Activated CD8-positive, alpha-beta memory T cell treated with anti-CD3 and anti-CD28 coated beads, Interleukin-2, amount 50 U/mL, for 1 hour (primary cell): ENCODE measurements around the gene KRTAP10-8.
"Not testable (repeated sequence)": the region's sequence is repeated elsewhere in the genome, so short reads cannot be mapped to it uniquely, and the experiment has no call there.

Source experiments
- DNase-seq: peaks from one replicate; pipeline ENCODE4 v3.0.0-alpha.2; 2020; ENCODE audit errors: extremely low read depth

The KRTAP10-8 gene

DNA sequence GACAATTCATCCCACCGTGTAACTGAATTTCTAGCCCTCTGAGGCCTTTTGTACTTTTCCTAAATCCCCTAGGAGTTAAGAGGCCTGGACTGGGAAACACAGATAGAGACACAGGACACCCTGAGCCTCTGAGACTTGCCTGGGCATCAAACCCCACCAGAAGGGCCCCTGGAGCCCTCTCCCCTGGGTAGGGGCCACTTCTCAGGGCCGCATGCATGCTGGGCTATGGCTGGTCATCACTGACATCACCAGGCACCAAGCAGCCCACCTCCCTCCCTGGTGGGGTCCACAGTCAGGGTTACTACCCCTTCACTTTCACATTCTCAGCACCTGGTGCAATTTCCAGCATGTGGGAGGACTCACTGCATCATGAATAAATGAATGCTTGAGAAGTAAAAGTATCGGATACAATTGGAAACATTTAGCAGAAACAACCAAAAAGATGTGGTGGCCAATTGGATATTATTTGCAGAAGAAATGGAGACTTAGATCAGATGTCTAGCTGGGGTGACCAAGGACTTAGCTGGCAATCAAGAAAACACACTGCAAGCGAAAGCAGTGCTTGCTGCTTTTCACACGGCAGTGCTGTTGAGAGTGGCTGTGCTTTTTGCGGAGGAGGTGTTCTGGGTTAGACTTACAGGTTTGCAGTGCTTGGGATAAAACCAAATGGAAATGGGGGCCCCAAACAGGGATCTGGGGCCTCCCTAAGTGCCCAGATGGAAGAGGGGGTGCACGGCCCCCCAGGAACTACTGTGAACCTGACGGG, 12.4 kb upstream of the KRTAP10-8 start:
- DNase-seq = no peak

DNA sequence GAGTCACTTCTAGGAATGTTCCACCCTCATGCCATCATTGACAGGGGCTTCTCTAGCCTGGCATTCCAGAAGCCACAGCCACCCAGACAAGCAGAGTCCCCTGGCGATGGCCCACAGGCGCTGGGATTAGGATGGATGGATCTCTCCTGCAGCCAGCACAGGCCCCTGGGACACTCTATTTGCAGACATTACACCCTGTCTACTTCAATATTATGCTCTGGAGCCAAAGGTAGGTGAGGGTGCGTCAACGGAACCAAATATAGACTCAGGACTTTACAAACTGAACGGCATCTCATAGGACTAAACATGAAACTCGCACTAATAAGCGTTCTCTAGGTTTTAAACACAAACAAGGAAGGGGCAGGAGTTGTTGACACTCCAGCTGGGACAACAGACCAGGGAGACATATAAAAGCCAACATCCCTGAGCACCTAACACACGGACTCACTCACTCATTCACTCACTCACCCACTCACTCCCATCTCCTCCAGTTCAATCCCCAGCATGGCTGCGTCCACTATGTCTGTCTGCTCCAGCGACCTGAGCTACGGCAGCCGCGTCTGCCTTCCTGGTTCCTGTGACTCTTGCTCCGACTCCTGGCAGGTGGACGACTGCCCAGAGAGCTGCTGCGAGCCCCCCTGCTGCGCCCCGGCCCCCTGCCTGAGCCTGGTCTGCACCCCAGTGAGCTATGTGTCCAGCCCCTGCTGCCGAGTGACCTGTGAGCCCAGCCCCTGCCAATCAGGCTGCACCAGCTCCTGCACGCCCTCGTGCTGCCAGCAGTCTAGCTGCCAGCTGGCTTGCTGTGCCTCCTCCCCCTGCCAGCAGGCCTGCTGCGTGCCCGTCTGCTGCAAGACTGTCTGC, 11.5 kb upstream of the KRTAP10-8 start, which contains the start of gene KRTAP10-7:
KRTAP10-7 (plus strand) TSS at position 480 of the 861 bp plus-strand sequence; CDS start at position 505, 25 bp downstream.
- DNase-seq = not testable (repeated sequence)

DNA sequence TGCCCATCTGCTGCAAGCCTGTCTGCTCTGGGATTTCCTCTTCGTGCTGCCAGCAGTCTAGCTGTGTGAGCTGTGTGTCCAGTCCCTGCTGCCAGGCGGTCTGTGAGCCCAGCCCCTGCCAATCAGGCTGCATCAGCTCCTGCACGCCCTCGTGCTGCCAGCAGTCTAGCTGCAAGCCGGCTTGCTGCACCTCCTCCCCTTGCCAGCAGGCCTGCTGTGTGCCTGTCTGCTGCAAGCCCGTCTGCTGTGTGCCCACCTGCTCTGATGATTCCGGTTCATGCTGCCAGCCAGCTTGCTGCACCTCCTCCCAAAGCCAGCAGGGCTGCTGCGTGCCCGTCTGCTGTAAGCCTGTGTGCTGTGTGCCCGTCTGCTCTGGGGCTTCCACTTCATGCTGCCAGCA, 10.8 kb upstream of the KRTAP10-8 start:
- DNase-seq = not testable (repeated sequence)

DNA sequence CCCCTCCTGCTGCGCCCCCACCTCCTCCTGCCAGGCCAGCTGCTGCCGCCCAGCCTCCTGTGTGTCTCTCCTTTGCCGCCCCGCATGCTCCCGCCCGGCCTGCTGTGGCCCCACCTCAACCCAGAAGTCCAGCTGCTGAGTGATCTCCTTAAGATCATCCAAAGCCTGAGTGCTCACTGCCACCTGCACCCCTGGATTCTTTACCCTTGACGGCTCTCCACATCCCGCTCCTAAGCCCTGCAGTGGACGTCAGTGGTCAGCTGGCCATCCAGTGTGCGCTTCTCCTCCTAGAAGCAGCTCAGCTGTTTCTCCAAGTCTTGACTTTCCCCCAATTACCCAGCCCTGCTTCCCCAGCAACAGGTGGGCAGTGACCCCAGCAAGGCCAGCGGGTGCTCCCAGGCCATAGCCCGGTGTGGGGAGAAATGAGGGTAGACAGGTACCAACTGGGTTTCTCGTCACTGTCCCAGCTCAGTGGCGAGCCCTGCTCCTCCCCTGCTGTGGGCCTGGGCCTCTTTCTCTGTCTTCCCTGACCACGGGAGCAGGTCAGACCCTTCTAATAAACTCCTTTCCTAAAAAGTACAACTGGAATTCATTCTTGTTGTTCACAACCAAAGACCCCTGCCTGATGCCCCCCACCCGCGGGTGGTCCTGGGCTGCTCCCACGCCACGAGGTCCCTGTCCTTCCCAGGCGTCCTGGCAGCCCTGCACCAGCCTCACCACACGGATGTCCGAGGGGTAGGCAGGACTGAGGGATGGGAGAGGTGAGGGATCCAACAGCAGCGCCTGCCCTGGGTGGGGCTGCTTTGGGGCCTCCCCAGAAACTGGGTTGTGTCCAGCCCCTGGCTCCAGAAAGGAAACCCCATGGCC, 10.1 kb upstream of the KRTAP10-8 start:
- no peak for DNase-seq

DNA sequence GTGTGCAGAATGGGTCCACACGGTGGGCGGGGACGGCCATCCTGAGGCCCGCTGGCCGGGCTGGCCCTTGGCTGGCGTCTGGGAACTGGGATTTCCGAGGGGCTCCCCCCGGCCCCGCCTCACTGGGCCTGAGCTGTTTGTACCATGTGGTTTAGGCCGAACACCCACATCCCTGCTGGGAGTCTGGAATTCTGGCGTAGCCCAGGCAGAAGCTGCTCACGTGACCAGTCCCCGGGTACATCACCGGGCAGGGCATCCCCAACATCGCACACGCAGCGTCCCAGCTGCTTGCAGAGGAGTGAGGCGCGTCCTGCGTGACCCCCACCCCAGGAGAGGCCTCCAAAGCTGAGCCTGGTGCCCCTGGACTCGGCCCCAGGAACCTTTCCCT, 9.4 kb upstream of the KRTAP10-8 start:
- DNase-seq = no peak

DNA sequence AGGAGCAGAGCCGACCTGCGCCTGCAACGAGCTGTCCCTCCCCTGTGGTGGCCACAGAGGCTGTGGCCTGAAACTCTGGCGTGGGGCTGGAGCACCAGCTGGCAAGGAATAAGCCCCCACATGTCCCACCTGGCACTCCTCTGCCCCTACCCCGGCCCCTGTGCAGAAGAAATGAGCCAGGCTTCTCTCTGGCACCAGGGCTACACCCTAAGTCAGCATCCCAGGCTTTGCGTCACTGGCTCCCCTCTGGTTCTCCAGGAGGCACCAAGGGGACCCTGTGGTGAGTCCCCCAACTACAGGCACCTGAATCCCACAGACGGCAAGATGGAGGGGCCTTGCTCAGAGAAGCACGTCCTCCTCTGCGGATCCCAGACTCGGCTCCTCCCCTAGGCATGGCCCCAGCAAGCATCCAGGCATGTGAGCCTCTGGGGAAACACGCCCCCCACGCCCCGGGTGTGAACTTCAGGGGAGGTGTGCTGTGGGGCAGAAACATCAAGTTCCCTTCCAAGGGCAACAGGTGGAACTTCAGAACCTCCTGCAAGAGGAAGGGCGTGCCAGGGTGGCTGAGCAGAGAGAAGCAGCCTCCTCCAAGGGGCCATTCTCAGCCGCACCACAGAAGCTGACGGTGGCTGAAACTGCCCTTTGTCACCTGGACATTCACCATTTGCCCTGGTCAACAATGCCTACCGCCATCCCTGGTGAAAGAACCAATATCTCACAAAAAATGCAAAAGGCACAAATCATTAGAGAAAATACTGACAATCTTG, 8.6 kb upstream of the KRTAP10-8 start:
- DNase-seq = no peak

DNA sequence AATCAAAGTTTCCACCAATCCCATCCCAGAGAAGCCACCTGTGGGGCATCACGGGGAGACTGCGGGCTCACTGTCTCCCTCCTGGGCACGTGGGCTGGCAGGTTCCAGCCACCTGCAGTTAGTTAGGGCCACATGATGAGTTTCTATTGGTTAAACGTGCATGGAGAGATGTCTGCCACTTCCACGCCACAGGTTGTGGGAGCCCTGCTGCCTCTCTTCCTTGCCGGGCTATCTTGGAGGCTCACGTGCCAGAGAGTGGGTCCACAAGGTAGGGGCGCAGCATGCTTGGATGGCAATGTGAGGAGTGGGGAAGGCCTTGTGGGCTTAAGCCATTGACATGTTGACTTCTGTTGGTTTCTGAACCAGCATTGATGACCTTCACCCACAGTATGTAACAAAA, 8.0 kb upstream of the KRTAP10-8 start:
- DNase-seq = no peak

DNA sequence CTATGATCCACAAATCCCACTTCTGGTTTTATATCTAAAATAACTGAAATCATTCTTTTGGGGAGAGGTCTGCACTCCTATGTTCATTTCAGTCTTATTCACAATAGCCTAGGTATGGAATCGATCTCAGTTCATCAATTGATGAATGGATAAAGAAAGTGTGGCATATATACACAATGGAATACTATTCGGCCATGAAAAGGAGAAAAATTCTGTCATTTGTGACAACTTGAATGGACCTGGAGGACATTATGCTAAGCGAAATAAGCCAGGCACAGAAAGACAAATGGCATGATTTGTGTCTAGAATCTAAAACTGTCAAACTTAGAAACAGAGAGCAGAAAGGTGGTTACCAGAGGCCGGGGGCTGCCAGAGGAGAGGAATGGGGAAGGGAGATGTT, 5.4 kb upstream of the KRTAP10-8 start:
- DNase-seq = no peak

DNA sequence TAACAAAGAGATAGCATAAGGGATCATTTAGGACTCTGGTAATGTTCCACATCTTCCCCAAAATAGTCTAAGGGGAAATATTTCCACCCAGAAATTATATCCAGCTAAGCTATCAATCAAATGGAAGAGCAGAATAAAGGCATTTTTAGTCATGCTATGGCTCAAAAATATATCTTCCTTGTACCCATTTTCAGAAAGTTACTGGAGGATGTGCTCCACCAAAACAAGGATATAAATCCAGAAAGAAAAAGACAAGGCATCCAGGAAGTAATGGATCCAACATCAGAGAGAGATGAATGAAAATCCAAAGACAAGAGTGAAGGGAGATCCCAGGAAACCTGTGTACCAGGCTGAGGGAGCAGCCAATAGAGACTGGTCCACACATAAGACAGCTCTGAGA, 2.7 kb upstream of the KRTAP10-8 start:
- DNase-seq = no peak

DNA sequence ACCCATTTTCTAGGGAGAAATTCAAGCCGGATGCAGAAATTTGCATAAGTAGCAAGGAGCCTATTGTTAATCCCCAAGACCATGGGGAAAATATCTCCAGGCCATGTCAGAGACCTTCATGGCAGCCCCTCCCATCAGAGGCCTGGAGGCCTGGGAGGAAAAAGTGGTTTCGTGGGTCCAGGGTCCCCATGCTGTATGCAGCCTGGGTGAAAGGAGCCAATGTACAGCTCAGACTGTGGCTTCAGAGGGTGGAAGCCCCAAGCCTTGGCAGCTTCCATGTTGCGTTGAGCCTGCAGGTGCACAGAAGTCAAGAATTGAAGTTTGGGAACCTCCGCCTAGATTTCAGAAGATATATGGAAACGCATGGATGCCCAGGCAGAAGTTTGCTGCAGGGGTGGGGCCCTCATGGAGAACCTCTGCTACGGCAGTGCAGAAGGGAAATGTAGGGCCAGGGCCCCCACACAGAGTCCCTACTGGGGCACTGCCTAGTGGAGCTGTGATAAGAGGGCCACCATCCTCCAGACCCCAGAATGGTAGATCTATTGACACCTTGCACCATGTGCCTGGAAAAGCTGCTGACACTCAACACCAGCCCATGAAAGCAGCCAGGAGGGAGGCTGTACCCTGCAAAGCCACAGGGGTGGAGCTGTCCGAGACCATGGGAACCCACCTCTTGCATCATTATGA, 1.6 kb upstream of the KRTAP10-8 start:
- DNase-seq = not testable (repeated sequence)

DNA sequence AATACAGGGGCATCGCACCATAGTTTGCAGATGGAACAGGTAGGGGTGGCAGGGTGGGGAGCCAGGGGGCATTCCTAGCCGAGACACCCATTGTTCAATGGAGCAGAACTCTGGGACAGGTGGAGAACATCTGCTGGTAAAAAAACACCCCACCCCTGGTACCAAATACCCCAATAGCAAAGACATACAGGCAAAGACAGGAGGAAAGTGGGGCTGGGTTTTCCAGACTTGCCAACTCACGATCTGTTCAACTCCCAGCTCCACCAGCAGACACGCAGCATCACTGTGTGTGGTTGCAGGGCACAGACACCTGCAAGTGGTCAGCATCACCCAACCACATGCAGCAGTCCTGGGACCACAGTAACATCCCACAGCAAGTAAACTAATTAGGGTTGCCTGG, 328 bp upstream of the KRTAP10-8 start:
- no peak for DNase-seq

DNA sequence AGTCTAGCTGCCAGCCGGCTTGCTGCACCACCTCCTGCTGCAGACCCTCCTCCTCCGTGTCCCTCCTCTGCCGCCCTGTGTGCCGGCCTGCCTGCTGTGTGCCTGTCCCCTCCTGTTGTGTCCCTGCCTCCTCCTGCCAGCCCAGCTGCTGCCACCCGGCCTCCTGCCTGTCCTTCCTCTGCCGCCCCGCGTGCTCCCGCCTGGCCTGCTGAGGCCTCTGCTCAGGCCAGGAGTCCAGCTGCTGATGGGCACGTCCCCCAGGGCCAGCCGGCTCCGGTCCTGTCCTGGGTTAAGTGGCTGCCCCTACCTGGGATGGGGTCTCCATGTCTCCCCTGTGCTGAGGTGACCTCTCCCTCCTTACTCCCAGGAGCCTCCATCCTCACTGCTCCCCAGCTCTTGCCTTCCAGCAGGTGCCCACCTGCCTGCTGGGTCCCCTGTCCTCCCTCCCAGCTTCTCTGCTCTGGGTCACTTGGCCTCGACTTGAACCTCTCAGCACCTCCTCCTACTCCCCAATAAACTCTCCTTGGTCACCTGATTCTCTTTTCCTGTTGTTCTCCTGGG, 870 bp downstream of the KRTAP10-8 start:
- no peak for DNase-seq

DNA sequence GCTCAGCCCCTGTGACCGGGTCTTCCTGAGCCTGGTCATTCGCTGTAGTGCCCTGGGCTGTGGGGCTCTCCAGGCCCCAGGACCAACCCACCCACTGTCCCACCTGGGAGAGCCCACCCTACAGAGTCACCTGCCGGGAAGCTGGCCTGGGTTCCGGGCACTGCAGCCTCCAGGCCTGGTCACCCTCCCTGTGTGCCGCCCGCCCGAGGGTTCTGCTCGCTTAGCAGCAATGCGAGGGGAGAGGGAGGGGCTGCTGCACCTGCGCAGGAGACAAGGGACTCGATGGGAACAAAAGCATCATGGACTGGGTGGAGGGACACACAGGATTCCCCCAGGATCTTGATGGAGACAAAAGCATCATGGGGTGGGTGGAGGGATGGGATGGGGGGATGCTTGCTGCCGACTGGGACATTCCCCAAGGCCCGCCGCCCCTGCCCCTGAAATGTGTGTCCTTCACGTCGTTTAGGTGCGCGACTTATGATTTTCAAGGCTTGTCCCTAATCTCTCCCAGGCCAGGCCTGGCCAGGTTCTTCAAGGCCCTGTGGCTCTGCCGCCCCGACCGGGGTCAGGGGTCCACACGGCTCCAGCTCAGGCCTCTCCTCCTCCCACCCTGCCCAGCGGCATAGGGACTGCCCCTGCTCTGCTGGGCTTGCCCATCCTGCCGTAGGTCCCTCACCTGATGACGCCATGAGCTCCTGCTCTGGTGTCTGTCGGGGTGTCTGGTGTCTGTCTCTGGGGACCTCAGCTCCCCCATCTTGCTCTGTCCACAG, 1.7 kb downstream of the KRTAP10-8 start:
- DNase-seq = no peak

DNA sequence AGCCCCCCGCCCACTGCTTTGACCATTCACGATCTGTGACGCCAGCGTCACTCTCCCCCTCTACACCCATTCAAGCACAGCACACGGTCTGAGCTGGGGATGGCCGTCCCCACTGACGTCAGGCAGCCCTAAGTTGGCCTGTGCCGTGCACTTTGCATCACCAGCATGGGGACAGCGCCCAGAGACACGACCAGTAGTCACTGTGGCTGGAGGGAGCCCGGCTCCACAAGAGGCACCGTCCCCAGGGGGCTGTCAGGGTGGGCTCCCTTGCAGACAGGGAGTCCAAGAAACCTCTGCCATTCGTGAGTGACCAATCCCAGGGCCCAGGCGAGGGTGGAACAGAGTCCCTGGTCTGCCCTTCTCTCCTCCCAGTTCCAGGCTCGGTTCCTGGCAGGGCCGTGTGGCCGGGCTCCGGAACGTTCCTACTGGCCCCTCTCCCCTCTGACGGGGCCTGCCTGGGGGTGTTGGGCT, 2.3 kb downstream of the KRTAP10-8 start:
- DNase-seq = no peak

DNA sequence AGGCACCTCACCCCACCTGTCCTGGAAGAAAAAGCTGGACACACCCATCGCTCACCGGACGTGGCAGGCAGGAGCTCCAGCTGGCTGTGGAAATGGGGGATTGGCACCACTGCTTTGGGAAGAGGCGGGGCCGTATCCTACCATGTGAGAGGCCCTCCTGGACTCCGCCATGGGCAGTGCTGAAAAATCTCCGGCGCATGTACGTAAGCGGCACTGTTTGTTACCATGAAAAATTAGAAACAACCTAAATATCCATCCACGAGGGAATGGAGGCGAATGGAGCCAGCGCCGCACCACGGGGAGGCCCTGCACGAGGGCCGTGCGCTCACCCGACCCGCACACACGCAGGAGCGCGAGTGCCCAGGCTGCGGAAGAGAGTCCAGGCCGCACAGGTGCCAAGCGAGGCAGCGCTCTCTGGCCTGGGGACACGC, 3.1 kb downstream of the KRTAP10-8 start:
- DNase-seq = no peak

DNA sequence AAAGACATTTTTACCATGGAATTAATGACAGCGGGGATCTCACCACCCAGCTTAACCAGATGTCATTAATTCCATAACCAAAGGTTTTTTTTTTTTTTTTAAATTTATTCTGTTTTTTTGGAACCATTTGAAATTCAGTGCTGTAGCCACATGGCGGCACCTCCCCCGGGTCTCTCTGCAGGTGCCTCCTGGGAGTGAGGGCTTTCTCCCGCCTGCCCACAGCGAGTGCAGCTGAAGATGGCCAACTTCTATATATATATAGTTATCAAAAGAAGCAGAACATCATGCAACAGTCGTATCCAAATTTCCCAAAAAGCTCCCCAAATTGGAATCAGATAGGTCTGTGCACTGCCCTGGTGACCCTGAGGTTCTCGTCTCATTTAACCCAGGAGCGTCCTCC, 3.6 kb downstream of the KRTAP10-8 start:
- DNase-seq = no peak

DNA sequence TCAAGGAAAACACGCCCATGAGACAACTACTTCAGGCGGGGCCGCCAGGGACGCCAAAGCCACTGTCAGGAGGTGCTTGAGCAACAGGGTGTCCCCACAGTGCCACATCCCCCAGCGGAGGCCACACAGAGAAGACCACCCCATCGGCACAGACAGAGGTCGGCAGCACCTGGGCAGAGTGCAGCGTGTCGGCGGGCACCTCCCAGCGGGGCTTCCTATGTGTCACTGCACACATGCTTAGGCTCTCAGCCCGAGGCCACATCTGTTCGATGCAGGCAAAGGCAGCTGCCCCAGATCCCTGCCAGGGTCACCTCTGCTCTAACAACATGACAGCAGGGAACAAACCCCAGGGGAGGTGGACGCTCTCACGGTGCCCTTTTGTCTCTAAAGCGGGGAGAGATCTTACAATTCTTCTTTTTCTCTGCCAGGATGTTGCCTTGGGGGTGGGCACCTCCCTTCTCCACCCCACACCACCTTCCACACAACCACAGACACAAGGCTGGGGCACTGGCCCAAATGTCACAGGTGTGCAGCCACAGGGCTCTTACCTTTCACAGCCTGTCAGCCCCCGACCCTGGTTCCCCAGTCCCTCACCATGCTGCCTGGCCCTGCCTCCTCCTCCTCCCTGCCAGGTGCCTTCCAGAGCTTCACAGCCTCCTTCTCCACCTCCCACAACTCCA, 4.2 kb downstream of the KRTAP10-8 start:
- DNase-seq = no peak

DNA sequence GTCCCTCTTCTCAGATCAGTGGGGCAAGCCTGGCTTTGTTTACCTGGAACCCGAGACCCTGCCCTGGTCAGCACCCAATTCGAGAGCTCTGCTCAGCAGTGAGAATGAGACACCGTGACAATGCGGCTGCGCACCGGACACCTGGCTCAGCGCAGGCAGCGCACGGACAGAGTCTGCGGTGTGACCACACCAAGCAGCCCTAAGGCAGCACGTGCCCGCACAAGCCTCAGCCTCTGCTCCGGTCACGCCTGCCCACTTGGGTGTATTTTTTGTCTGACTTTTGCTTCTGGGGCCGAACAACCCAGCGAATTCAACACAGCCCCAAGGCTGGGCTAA, 4.7 kb downstream of the KRTAP10-8 start:
- DNase-seq = no peak

DNA sequence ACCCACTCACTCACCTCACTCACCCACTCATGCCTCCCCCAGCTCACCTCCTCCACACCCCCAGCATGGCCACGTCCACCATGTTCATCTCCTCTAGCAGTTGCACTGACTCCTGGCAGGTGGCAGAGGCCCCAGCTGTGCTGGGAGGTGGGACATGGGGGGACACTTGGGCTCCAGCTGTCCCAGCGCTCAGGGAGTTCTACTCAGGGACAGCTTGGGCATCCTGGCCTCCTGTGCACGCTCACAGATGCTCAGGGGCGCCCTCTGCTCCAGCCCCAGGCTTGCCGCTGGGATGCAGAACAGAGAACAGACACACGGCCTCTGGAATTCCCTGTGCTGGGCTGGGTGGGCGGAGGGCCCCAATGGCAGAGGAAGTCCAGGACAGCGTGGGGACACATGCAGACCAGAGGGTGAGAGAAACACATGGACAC, 5.2 kb downstream of the KRTAP10-8 start:
- no peak for DNase-seq
